Astrocyte (in vitro differentiated cells and primary cell): ENCODE data around the gene TMEM63B. TPM values are rescaled to one million over a fixed set of nuclear protein-coding genes. Genes with fewer than 3 reads are reported as not detected.

Source experiments
- DNase-seq: peaks from one replicate; pipeline ENCODE4 v3.0.0-alpha.2; 2010; ENCODE audit warnings: low read depth
- FAIRE-seq: peaks from 2 replicates; lab custom pipeline; 2011; peaks lifted over from hg19 to GRCh38; lab: Jason Lieb, UNC
- H2AFZ ChIP-seq: 2 replicates; pipeline ENCODE4 v1.6.0; 2012; ENCODE audit warnings: low read depth, low read length, inconsistent platforms
- H3K27ac ChIP-seq: 2 replicates; pipeline ENCODE4 v1.5.1; 2011; ENCODE audit warnings: low read depth, low read length, inconsistent platforms
- H3K27me3 ChIP-seq: 2 replicates; pipeline ENCODE4 v1.6.0; 2011; ENCODE audit warnings: low read length, inconsistent platforms; ENCODE audit not compliant: insufficient read depth
- H3K36me3 ChIP-seq: 2 replicates; pipeline ENCODE4 v1.5.1; 2011; ENCODE audit warnings: low read length, inconsistent platforms; ENCODE audit not compliant: insufficient read depth
- H3K4me1 ChIP-seq: 2 replicates; pipeline ENCODE4 v1.5.1; 2011; ENCODE audit warnings: low read length, inconsistent platforms; ENCODE audit not compliant: insufficient read depth
- H3K4me2 ChIP-seq: 2 replicates; pipeline ENCODE4 v1.6.0; 2012; ENCODE audit warnings: low read length, inconsistent platforms
- H3K4me3 ChIP-seq: 2 replicates; pipeline ENCODE4 v1.5.1; 2011; ENCODE audit warnings: low read depth, mild to moderate bottlenecking, low read length, inconsistent platforms; ENCODE audit not compliant: insufficient read depth
- H3K79me2 ChIP-seq: 2 replicates; pipeline ENCODE4 v1.6.0; 2012; ENCODE audit warnings: mild to moderate bottlenecking, low read length, inconsistent platforms; ENCODE audit not compliant: insufficient read depth
- H3K9ac ChIP-seq: 2 replicates; pipeline ENCODE4 v1.6.0; 2012; ENCODE audit warnings: mild to moderate bottlenecking, low read length, inconsistent platforms
- H3K9me3 ChIP-seq: 2 replicates; pipeline ENCODE4 v1.5.1; 2012; ENCODE audit warnings: low read depth, mild to moderate bottlenecking, low read length, inconsistent platforms; ENCODE audit not compliant: insufficient read depth
- H4K20me1 ChIP-seq: 2 replicates; pipeline ENCODE4 v1.6.0; 2012; ENCODE audit warnings: low read length, inconsistent platforms; ENCODE audit not compliant: insufficient read depth
- H3K27ac Mint-ChIP-seq: one replicate; pipeline ENCODE4 v1.8.0; 2021; ENCODE audit warnings: mild to moderate bottlenecking, mixed read lengths; ENCODE audit not compliant: unreplicated experiment
- H3K27me3 Mint-ChIP-seq: one replicate; pipeline ENCODE4 v1.8.0; 2021; ENCODE audit warnings: low read depth, mixed read lengths; ENCODE audit not compliant: unreplicated experiment
- H3K36me3 Mint-ChIP-seq: one replicate; pipeline ENCODE4 v1.8.0; 2021; ENCODE audit warnings: low read depth, mixed read lengths; ENCODE audit not compliant: unreplicated experiment
- H3K4me1 Mint-ChIP-seq: one replicate; pipeline ENCODE4 v1.8.0; 2021; ENCODE audit warnings: low read depth, mixed read lengths; ENCODE audit not compliant: unreplicated experiment
- H3K4me3 Mint-ChIP-seq: one replicate; pipeline ENCODE4 v1.8.0; 2021; ENCODE audit warnings: mild to moderate bottlenecking, moderate library complexity, mixed read lengths; ENCODE audit not compliant: unreplicated experiment
- H3K9me3 Mint-ChIP-seq: one replicate; pipeline ENCODE4 v1.8.0; 2021; ENCODE audit warnings: mild to moderate bottlenecking, mixed read lengths; ENCODE audit not compliant: unreplicated experiment
- CTCF ChIP-seq: IDR thresholded peaks from 2 replicates; pipeline ENCODE4 v1.5.1; 2011; ENCODE audit warnings: low read depth, mild to moderate bottlenecking, inconsistent platforms, low read length, moderate library complexity; ENCODE audit not compliant: insufficient read depth
- EZH2 ChIP-seq: IDR thresholded peaks from 2 replicates; pipeline ENCODE4 v1.6.1; 2012; ENCODE audit warnings: mild to moderate bottlenecking, low read length, inconsistent platforms; ENCODE audit not compliant: insufficient read depth
- total RNA-seq: library from RNA; stranded (reverse); gene quantifications from 2 replicates; pipeline ENCODE4 v1.2.1, GENCODE V29; 2021

Gene TMEM63B
- total RNA-seq, 1 donor from 2014 or later: 86.6 TPM

GRCh38 chr6:44097782-44098317 lies 29.5 kb upstream of the TMEM63B start:
- FAIRE-seq: no peak

GRCh38 chr6:44099192-44099591 lies 28.2 kb upstream of the TMEM63B start:
- FAIRE-seq (no peak), DNase-seq (no peak)
- Histone ChIP-seq H2AFZ (no peak overlapping the region), H3K4me1 (no peaks in the 10 kb centered on the region), H3K9ac (no peak overlapping the region), H3K27ac (no peak overlapping the region), H3K4me2 (no peak overlapping the region), H4K20me1 (peaks cover 70% of the 10 kb centered on the region), H3K36me3 (peaks cover 3% of the 10 kb centered on the region), H3K4me3 (no peak overlapping the region), H3K9me3 (no peaks in the 10 kb centered on the region), H3K27me3 (no peaks in the 10 kb centered on the region), H3K79me2 (peaks cover 3% of the 10 kb centered on the region)
- H3K4me1 Mint-ChIP-seq: peaks cover 13% of the 10 kb centered on the region
- no peak overlapping the region for H3K27ac Mint-ChIP-seq
- H3K9me3 Mint-ChIP-seq: no peaks in the 10 kb centered on the region
- H3K36me3 Mint-ChIP-seq: peaks cover 8% of the 10 kb centered on the region
- no peaks in the 10 kb centered on the region for H3K27me3 Mint-ChIP-seq
- H3K4me3 Mint-ChIP-seq: no peak overlapping the region
- TF ChIP-seq CTCF (no peak), EZH2 (no peak)

More at GRCh38 chr6:44097782-44098317, 29.5 kb upstream of the TMEM63B start:
- H3K27ac Mint-ChIP-seq: no peak overlapping the region
- H3K4me2 ChIP-seq: no peak overlapping the region
- H3K4me1 ChIP-seq: no peaks in the 10 kb centered on the region
- no peaks in the 10 kb centered on the region for H3K9me3 ChIP-seq
- no peaks in the 10 kb centered on the region for H3K79me2 ChIP-seq
- no peak overlapping the region for H3K4me3 Mint-ChIP-seq
- no peaks in the 10 kb centered on the region for H3K9me3 Mint-ChIP-seq
- no peaks in the 10 kb centered on the region for H3K36me3 ChIP-seq
- H3K27me3 Mint-ChIP-seq: no peaks in the 10 kb centered on the region
- no peak overlapping the region for H3K27ac ChIP-seq
- H3K27me3 ChIP-seq: no peaks in the 10 kb centered on the region
- no peak overlapping the region for H3K4me3 ChIP-seq
- peaks cover 12% of the 10 kb centered on the region for H3K4me1 Mint-ChIP-seq
- no peak for DNase-seq
- peaks cover 2% of the 10 kb centered on the region for H3K36me3 Mint-ChIP-seq
- H4K20me1 ChIP-seq: peaks cover 65% of the 10 kb centered on the region
- TF ChIP-seq EZH2: no peak
- TF ChIP-seq CTCF: no peak
- H3K9ac ChIP-seq: no peak overlapping the region
- no peak overlapping the region for H2AFZ ChIP-seq

GRCh38 chr6:44100088-44100550 lies 27.2 kb upstream of the TMEM63B start:
- no peak for DNase-seq
- no peaks in the 10 kb centered on the region for H3K9me3 ChIP-seq
- Mint-ChIP-seq H3K4me1 (peaks cover 13% of the 10 kb centered on the region), H3K36me3 (peaks cover 15% of the 10 kb centered on the region), H3K27me3 (no peaks in the 10 kb centered on the region), H3K9me3 (no peaks in the 10 kb centered on the region), H3K27ac (no peak overlapping the region), H3K4me3 (no peak overlapping the region)
- TF ChIP-seq EZH2 (no peak), CTCF (peak; percentile 65)
- H3K9ac ChIP-seq: no peak overlapping the region
- no peak overlapping the region for H3K4me3 ChIP-seq
- H3K4me2 ChIP-seq: no peak overlapping the region
- H3K36me3 ChIP-seq: peaks cover 3% of the 10 kb centered on the region
- FAIRE-seq: no peak
- no peak overlapping the region for H2AFZ ChIP-seq
- H3K27me3 ChIP-seq: no peaks in the 10 kb centered on the region
- H4K20me1 ChIP-seq: peaks cover 76% of the 10 kb centered on the region
- no peaks in the 10 kb centered on the region for H3K4me1 ChIP-seq
- H3K79me2 ChIP-seq: peaks cover 3% of the 10 kb centered on the region
- no peak overlapping the region for H3K27ac ChIP-seq
